GM10266 (cell line): ENCODE data around the gene GRID2IP.

Experiments used
- DNase-seq: peaks from one replicate; pipeline ENCODE4 v3.0.0; 2012; ENCODE audit errors: extremely low spot score
- CTCF ChIP-seq: IDR thresholded peaks from 2 replicates; pipeline ENCODE4 v1.5.1; 2012; ENCODE audit warnings: mild to moderate bottlenecking, low read depth; ENCODE audit not compliant: control insufficient read depth, insufficient read depth; ENCODE audit errors: missing control alignments

The GRID2IP gene

DNA sequence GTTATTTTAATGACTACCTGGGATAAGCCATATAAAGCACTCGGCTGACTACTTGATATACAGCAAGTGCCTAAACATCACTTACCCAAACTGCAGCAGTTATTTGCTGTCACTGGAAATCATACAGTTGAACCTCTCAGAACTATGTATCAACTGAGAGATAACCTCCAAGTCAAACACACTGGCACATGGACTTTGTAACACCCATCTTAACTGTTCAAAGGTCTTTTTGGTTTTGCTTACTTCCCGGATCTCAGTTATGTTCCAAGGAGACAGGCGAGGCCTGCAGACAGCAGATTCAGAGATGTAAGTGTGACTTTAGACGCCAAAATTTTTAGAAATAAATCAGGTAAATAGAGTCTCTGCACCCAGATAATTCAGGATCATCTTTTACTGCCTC lies 69.0 kb downstream of the GRID2IP start:
- DNase-seq, result no peak
- no peak for TF ChIP-seq CTCF

DNA sequence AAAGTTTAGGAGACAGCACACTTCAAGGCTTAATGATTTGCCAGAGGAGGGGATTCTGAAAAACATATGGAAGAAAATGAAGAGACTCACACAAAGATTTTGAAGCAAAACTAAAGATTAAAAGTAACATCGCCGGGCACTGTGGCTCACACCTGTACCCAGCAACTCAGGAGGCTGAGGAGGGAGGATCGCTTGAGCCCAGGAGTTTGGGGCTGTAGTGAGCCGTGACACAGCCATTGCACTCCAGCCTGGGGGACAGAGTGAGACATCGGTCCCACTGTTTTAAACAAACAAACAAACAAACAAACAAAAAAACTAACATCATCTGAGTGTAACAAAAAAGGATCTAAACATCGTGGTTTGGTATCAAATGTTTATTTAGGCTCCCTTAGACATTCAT lies 69.8 kb downstream of the GRID2IP start:
- TF ChIP-seq CTCF, result no peak
- no peak for DNase-seq

DNA sequence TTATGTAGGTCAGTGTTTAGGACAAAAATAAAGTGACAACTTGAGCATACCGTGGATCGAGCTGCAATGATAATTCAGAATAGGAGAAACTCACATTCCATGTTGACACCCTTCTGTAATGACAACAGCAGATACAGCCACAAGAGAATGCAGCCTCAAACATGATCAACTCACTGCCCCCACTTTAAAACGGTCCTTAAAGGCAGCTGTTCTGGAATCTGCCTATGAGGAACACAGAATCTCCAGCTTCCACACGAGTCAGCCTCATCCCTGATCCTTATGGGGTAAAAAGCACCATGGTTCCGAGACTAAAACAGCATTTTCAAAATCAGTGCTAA lies 71.0 kb downstream of the GRID2IP start:
- TF ChIP-seq CTCF, result no peak
- no peak for DNase-seq

GRCh38 chr7:6479067-6479466 lies 72.2 kb downstream of the GRID2IP start:
- TF ChIP-seq CTCF, result no peak
- DNase-seq, result no peak

GRCh38 chr7:6478186-6478585 lies 73.1 kb downstream of the GRID2IP start:
- no peak for DNase-seq
- TF ChIP-seq CTCF, result no peak

DNA sequence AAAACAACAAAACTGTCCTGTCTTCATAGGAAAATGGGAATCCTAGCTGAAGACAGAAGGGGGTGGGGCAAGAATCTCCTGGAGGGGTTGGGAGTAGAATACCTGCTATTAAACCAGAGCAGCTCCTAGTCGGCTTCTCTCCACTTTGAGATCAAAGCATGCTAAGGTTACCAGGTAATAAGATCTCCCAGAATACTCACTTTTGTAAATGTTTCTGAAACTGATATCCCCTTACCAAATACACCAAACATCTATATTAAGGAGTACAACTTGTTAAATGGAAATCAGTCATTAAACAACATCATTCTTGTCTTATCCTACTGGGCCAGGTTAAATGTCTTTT lies 74.0 kb downstream of the GRID2IP start:
- no peak for TF ChIP-seq CTCF

DNA sequence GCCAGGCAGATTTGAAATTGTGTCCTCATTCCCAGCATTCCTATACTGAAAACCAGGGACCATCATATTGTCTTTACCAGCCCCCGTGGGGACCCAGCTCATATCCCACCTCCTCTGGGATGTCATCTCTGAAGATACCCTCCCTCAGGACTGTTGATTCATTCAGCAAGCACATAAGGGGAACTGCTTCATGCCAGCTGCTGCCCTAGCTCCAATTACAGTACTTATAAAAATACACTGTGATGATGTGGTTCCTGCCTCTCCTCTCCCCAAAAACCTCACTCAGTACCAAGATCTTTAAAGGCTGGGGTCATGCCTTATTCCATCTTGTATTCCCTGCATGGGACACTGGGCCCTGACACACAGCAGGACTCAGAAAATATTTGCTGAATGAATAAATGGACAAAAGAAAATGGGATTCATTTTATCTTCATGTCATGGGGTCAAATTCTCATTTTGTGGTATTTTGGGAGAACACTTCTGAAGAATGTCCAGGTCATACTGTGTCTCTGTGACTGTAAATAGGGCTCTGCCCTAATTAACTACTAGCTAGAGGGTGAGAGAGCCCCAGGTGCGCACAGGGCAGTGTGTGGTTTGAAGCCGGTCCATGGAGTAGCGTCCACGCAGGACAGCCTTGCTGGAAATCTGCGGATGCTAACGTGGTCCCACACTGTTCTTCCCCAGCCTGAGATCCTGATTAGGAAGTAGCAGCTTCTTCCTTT lies 74.5 kb downstream of the GRID2IP start:
- no peak for TF ChIP-seq CTCF
- no peak for DNase-seq

More for the DNA sequence above, 74.0 kb downstream of the GRID2IP start:
- DNase-seq, result no peak
